Measurements from ENCODE around the gene SPRY1.

Gene SPRY1

DNA sequence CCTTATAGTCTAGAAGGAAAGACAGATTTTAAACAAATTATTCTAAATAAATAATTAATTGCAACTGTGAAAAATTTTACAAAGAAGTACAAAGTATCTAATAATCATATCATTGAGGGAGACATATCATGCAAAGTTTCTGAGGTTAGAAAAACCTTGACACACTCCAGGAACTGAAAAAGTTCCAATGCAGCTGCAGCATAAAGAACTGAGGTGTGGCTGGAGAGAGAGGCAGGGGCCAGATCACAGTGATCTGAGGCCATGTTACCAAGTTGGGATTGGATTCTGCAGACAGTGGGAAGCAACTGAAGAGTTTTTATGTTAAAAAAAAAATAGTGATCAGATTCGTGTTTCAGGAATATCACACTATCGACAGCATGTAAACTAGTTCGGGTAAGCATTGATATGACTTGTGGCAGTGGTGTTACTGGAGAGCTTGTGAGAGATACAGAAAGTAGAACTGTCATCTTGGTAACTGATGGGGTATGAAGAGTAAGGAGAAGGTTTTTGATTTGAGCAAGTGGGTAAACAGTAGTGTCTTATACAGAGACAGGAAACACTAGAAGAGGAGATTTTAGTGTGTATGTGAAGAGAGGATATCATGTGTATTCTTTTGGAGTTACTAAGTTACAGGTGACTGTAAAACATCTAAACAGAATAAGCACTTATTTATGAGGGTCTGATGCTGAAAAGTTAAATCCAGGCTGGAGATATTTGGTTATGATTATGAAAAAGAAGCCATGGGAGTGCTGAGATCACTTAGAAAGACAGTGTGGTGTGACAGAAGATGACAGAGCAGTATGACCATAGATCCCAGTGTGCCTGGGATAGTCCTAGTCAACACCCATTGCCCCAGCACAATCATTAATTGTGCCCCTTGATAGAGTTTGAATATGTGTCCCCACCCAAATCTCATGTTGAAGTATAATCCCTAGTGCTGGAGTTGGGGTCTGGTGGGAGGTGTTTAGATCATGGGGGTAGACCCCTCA, 15.6 kb upstream of the SPRY1 start:
- DNase-seq: no peak

DNA sequence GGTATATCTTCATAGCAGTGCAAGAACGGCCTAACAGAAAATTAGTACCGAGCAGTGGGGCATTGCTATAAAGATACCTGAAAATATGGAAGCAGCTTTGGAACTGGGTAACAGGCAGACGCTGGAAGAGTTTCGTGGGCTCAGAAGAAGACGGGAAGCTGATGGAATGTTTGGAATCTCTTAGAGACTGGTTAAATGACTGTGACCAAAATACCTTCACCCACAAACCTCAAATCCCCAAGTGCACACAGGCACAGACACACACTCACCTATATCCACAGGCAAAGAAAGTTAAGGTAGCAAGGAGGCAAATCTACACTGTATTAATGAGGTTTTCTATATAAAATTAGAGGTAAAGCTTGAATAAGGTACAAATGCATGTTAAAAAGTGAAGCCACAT, 14.6 kb upstream of the SPRY1 start:
- no peak for DNase-seq

DNA sequence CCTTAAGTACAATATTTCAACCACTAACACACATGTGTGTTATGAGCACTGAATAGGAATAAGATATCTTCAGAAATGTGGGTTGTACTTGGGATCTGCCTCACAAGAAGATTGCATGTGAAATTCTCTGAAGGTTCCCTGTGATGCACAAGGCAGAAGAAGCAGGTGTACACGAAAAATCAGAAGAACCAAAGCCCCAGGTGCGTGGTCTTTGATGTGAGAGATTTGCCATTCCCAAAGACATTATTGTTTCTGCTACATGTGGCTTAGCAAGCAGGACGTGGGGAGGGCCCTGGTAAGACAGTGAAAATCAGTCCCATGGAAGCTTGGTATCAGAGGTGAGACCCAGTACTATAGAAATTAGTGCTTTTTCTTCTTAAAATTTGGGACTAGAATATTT, 13.0 kb upstream of the SPRY1 start:
- DNase-seq: no peak

DNA sequence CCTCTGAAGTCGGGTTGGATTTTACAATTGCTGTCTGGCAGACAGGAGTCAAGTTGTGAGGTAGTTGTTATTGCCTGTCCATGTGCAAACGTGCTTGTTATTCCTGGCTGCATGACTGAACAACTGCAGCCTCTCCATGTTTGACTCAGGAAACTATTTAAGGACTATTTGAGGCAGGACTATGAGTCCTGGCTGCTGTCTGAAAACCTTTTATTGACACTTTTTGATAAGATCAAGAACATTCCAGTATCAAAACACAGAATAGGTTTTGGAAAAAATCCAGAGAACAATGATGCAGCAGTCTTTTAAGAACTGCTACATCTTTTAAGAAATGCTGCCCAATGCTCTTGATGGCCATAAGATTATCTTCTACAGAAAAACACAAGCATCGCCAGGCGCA, 10.0 kb upstream of the SPRY1 start:
- DNase-seq: no peak

DNA sequence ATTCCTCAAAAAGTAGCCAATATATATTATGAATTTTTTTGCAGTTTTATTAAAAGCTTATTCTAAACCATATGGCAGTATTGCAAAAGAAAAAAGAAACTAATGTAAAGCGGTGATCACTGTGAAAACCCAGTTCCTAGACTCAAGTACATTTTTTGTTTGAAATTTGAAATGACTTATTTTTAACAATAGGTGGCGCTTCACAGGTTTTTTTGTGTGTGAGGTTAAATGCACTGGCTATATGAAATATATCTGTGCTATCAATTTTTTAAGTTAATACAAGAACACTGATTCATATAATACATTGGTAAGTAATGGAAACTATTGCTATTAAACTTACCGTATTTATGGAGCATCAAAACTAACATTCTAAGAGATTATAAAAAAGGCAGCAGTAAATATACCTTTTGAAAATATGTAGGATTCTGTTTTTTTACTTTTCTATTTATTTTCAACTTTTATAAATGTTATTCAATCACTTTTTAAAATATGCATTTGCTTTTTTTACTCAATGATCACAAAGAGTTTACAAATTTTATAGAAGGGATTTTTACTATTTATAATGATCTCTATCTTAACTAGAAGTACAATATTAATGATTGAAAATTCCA, 5.6 kb upstream of the SPRY1 start:
- no peak for DNase-seq

DNA sequence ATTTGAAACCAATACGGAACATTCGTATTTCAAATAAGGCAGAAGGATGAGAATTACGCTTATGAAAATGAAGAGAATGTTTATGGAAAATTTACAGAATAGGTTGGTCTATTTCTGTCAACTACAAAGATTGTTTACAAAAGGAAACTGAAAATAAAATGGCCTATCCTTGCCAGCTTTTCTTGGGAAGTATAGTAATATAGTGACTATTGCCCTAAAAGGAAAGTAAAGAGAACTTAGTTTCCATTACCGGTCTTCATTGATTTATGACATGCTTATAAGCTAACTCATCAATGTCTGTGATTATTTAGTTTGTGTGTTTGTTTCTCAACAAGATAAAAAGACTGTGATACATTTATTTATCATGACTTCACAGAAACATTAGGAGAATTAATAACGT, 2.9 kb upstream of the SPRY1 start:
- no peak for DNase-seq

DNA sequence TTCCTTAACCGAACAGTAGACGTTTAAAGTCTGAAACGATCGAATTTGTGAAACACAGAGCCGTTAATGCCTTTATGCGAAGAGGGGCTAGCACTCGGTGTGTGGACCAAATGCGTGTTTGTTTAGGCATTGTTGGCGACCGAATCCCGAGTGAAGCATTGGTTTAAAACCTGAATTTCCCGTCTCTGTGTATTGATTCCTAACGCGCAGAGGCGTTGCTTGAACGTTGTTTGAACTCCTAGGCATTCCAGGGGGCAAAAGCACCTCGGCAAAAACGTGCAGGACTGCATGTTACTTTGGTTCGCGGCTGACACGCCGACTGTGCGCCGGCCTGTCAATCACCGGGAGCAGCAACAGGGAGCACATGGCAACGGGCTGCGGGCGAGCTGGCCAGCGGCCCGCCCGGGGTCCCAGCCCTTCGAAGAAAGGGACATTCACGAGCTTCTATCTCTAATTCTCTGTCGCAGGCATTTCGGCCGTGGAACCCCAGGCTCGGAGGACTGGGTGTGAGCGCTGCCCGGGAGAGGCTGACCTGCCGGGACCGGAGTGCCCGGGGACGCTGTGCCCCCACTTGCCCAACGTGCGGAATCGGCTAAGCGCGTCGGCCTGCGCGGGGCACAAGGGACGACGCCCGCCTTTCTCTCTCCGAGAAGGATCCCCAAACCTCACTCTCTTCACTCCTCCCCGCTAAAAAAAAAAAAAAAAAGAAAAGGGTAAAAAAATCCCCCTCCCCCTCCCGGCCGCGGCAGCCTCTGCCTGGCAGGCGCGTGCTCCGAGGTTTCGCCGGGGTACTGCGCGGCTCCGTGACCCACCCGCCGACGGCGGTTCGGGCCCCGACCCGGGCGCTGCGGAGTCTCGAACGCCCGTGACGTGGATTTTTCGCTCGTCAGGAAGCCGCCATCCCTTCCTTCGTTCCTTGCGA, 810 bp downstream of the SPRY1 start:
- peak; percentile 58 for DNase-seq

DNA sequence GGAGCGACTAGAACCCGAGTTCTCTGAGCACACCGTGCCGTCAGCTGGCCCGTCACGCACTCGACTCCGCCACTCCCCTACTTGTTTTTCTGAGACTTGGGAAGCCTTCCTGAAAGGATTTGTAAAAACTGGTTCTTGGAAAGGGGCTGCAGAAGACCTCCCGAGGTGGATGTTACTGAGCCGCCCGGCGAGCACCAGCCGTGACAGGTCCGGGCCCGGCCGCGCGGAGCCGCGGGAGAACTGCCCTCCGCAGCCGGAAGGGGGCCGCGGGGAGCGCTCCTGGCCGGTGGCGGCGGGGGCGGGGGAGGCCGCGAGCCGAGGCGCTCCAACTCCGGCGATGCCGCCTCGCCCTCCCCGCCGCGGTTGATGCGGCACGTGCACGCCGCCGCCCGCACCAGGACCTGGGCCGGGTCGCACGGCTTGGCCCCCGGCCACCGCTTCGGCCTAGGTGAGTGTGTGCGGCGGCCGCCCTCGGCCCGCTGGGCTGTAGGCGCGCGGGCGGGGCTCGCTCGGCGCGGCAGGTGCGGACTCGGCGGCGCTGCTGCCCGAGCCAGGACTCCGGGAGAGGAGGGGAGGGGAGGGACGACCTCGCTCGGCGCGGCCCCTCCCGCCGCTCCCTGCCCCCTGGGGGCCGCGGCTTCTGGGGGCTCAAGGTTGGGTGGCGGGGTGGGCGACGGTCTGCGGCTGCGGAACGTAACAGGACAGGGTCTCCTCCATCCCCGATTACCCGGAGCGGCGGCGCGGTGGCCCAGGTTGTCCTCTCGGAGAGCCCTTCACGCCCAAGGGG, 1.7 kb downstream of the SPRY1 start:
- peak; percentile 65 for DNase-seq

DNA sequence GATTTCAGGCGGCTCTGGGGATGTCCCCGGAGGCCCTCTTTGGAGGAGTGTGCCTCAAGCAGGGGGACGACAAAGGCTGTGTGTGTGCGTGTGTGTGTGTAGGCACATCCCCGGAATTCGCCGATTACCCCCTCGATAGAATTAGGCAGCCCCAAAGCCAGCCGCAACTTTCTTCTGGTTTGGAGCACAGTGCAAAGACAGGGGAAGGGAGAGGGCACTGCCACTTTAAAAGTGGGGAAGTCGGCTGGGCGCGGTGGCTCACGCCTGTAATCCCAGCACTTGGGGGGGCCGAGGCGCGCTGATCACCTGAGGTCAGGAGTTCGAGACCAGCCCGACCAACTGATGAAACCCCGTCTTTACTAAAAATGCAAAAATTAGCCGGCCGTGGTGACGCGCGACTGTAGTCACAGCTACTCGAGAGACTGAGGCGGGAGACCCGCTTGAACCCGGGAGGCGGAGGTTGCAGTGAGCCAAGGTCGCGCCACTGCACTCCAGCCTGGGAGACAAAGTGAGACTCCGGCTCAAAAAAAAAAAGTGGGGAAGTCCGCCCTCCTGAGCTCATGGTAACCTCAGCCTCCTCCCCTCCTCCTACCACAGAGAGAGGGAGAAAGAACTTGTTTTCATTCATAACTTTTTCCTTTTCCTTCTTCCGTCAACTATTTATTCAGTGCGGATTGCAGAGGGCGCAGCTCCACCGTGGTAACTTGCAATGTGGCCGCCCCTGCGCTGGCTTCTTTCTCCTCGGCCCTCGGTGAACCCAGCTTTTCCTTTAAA, 2.4 kb downstream of the SPRY1 start:
- peak; percentile 63 for DNase-seq

DNA sequence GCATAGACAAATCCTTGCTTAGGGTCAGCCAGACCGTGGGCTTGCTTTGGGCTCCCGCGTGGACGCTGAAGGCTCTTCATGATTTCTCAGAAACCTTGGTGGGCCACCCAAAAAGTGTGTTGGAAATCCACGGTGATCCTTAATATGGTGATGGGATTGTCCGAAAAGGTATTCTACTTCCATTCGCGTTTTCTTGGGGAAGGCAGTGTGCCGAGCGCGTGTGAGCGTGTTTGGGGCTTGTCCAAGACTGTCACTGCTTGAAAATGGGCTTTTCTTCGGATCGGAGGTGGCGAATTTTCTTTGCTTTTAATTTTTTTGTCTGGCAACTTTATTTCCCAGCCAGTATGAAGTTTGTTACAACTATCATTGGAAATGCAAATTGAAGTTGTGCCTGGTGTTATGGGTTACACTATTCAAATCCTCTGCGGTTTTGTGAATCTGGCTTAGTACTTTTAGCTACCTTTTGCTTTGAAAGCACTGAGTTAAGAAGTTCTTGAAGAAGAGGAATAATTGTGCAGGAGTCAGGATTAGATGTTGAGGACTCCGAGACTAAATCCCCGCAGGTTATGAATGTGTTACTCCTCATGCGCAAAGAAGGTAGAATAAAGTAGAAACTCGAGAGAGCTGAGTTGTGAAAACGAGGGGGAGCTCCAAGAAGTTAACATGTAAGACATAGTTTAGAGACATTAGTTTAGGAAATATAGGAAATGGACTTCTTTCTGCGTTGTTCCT, 3.2 kb downstream of the SPRY1 start:
- no peak for DNase-seq

DNA sequence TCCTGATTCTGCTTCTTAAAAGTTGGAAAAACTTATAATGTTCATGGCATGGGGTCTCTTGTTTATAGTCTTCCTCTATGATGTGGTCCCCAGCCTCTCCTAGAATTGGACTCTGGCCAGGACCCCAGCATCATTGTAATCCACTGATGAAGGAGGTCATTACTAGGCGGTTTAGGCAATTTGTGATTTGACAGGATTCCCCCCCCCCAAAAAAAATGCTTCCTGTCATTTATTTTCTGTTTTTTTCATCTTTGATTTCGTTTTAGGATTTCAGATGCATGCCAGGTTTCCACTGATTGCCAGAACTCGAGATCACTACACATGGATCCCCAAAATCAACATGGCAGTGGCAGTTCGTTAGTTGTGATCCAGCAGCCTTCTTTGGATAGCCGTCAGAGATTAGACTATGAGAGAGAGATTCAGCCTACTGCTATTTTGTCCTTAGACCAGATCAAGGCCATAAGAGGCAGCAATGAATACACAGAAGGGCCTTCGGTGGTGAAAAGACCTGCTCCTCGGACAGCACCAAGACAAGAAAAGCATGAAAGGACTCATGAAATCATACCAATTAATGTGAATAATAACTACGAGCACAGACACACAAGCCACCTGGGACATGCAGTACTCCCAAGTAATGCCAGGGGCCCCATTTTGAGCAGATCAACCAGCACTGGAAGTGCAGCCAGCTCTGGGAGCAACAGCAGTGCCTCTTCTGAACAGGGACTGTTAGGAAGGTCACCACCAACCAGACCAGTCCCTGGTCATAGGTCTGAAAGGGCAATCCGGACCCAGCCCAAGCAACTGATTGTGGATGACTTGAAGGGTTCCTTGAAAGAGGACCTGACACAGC, 4.9 kb downstream of the SPRY1 start:
- no peak for DNase-seq

DNA sequence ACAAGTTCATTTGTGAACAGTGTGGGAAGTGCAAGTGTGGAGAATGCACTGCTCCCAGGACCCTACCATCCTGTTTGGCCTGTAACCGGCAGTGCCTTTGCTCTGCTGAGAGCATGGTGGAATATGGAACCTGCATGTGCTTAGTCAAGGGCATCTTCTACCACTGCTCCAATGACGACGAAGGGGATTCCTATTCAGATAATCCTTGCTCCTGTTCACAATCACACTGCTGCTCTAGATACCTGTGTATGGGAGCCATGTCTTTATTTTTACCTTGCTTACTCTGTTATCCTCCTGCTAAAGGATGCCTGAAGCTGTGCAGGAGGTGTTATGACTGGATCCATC, 5.5 kb downstream of the SPRY1 start:
- no peak for DNase-seq

DNA sequence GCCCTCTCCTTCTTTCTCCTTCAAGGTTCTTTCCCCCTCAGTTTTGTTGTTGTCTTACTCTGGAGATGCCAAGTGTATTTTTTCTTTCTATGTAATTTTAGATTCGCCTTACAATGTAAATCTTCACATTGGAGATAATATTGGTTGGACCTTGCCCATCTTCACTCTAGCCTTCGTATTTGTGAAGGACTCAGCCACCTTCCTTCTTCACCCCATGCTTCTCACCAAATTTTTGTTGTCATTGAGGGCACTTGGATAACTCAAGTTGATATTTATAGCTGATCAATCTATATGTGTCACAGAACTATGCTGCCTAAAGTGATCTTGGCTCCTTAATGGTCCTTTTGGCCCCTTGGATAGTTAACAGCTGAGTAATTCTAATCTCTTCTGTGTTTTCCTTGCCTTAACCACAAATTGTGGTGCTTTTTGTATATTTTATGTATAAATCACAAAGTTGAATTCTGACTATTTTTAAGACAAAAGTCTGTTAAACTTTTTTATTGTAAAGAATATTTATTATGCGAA, 6.5 kb downstream of the SPRY1 start:
- DNase-seq: no peak

DNA sequence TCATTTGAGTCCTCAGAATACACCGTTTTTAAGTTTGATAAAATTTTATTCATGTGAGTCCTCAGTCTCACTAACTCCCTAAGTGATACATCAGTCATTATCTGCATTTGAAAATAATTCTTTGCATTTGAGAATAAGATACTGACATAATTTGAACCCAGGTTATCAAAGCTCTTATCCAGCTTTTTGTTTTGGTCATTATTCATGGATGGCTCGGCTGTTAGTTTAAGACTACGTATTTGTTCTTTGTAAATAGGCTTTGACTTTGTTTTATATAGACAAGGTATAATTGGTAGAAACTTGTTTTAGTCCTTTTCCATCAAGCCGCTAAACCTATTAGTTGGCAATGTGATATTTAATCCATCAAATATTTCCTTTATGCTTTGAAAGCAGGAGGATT, 7.9 kb downstream of the SPRY1 start:
- no peak for DNase-seq

DNA sequence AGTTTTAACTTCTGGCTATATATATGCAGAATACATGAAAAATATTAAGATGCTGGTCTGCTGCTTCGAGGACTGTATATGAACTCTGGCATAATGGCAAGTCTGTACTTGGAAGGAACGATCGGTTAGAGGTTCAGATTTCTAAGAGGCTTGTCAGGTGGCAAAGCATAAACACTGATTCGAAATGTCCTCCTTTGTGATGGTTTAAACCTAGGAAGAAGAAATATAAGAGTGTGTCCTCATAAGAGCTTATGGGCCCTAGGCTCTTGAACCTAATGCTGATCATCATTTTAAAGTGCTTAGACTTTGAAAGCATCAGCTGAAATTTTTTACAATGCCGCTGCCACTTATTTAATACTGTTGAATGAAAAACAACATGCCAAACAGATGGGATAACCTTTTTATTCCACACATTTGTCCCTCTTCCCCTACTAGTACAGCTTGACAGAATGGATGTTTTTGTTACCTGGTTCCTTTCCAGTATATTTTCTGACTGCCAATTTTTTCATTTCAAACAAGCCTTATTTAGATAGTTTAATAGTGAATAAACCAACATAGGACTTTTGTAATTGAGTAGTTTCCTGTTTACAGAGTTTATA, 8.8 kb downstream of the SPRY1 start:
- DNase-seq: no peak

DNA sequence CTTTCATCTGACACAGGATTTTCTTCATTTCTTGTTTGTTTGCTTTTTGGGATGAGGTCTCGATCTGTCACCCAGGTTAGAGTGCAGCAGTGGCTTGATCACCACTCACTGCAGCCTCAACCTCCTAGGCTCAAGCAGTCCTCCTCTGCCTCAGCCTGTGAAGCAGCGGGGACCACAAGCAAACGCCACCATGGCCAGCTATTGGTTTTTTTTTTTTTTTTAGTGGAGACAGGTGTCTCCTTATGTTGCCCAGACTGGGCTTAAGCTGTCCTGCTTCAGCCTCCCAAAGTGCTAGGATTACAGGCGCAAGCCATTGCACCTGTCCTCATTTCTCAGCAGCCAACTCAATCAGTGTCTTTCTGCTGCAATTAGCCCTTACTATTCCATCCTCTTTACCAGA, 10.3 kb downstream of the SPRY1 start:
- DNase-seq: no peak

DNA sequence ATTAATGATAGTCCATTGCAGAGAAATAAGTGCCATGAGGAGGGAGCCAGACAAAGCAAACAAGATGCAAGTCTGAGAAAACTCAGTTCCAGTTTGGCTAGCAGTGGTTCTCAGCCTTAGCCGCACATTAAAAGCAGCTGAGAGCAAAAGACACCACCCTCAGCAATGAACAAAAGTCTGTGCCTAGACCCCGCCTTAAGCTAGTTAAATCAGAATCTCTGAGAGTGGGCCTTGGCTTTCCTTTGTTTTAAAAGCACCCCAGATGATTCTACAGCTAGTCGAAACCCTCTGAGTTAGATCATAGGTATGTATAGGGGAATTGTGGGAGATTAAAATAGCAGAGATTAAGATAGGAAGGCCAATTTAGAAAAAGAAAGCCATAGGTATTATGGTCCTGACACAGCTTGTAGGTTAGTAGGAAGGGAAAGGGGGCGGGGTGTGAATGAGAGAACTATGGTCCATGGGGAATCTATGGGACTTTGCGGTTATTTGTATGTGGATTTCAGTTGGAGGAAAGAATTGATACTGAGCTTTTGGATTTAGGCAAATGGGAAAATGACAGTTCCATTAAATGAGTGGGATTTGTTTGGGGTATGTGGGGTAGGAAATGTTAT, 12.0 kb downstream of the SPRY1 start:
- DNase-seq: no peak

DNA sequence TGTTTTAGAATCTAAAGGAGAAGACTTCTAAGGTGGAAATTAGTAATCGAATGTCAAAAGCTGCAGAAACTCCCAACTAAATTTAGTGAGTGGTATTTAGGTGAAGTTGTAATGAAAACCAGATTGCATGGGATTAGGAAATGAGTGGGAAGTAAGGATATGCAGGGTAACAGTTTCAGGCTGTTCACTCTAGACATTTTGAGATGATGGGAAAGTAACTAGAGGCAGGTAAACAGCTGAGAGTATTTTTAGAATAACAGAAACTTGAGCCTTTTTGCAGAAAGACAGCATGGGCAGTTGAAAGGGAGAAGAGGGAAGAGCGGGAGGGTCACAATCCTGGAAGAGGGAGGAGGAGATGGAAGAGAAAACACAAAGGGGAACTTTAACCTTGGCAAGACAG, 12.7 kb downstream of the SPRY1 start:
- no peak for DNase-seq

DNA sequence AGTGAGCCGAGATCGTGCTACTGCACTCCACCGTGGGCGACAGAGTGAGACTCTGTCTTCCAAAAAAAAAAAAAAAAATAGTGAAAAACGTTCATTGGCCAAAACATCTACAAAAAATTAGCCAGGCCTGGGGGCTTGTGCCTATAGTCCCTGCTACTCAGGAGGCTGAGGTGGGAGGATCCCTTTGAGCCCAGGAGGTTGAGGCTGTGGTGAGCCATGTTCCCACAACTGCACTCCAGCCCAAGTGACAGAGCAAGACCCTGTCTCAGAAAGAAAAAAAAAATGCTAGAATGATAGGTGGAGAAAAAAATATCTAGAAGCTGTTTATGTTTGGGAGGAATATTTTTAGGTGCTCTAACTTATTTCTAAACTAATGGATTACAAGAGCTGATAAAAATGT, 14.9 kb downstream of the SPRY1 start:
- DNase-seq: no peak
